ENCODE data around the gene RECQL5.

DNA sequence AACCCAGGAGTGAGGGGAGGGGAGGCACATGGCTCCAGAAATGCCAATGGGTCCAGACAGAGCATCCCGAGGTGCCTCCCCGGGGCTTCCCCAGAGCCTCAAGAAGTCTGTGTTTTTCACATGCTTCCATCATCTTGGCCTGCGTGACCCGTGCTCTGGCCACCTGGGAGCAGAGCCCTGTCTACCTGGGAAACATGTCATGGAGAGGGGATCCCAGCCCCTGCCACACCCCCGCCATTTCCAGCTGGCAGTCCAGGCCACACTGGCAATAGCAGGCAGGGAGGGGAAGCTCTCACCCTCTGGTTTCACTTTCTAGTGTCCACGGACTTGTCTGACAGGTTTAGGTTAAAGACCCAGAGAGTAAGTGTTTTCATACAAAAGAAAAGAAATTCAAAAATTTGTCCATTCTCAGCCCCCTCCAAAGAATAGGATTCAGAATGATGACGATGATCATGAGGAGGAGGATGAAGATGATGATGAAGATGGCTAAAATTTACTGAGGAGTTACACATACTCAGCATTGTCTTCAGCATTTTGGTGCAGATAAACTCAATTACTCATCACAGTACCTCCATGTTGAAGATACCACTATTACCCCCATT lies 24.7 kb downstream of the RECQL5 start:
- TF ChIP-seq, protein P1, sequence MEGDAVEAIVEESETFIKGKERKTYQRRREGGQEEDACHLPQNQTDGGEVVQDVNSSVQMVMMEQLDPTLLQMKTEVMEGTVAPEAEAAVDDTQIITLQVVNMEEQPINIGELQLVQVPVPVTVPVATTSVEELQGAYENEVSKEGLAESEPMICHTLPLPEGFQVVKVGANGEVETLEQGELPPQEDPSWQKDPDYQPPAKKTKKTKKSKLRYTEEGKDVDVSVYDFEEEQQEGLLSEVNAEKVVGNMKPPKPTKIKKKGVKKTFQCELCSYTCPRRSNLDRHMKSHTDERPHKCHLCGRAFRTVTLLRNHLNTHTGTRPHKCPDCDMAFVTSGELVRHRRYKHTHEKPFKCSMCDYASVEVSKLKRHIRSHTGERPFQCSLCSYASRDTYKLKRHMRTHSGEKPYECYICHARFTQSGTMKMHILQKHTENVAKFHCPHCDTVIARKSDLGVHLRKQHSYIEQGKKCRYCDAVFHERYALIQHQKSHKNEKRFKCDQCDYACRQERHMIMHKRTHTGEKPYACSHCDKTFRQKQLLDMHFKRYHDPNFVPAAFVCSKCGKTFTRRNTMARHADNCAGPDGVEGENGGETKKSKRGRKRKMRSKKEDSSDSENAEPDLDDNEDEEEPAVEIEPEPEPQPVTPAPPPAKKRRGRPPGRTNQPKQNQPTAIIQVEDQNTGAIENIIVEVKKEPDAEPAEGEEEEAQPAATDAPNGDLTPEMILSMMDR (IDR thresholded peaks at IDR 0.05; ENCODE audit: poor library complexity) = no peak
- no peak for TF ChIP-seq EZH2 (IDR thresholded peaks at IDR 0.05; ENCODE audit: borderline replicate concordance)
- no peak for TF ChIP-seq EZH2phosphoT487 (IDR thresholded peaks at IDR 0.05; ENCODE audit: low read depth, severe bottlenecking, unreplicated experiment)
